ENCODE results near the gene FBLIM1.

- TF ChIP-seq CTCF (IDR thresholded peaks at IDR 0.05 in 2 of 3, conservative IDR thresholded peaks at IDR 0.05 in 1 of 3; ENCODE audit: borderline replicate concordance in 1 of 3, insufficient read depth in 1 of 3, low read depth in 2 of 3, low read length in 2 of 3): no peak
- no peak for TF ChIP-seq REST (IDR thresholded peaks at IDR 0.05; ENCODE audit: low read depth)
- no peak for TF ChIP-seq POLR2A (IDR thresholded peaks at IDR 0.05; ENCODE audit: borderline replicate concordance, extremely low read depth, insufficient read depth, insufficient read length)
Observed at GRCh38 chr1:15765495-15766194, 7.0 kb downstream of the FBLIM1 start.

All from HCT116 (cell line).